HepG2 (cell line): ENCODE results near the gene NPDC1. TPM values are rescaled to one million over a fixed set of nuclear protein-coding genes. Genes with fewer than 3 reads are reported as not detected.

Source experiments
- ATAD3A ChIP-seq: sonication (generic); formaldehyde crosslinking; IDR thresholded peaks from 2 replicates; pipeline ENCODE4 v1.4.0; 2020; ENCODE audit warnings: missing genetic modification reagents
- ATF1 ChIP-seq: IDR thresholded peaks from 2 replicates; pipeline ENCODE4 v1.6.1; 2016; ENCODE audit warnings: mild to moderate bottlenecking, control low read depth
- ETV5 ChIP-seq: IDR thresholded peaks from 2 replicates; pipeline ENCODE4 v1.6.1; 2018; ENCODE audit warnings: missing biosample characterization, missing genetic modification reagents, inconsistent platforms, borderline replicate concordance
- MTA3 ChIP-seq: sonication (generic); formaldehyde crosslinking; IDR thresholded peaks from 2 replicates; pipeline ENCODE4 v1.4.0; 2020; ENCODE audit warnings: missing genetic modification reagents
- MXD4 ChIP-seq: IDR thresholded peaks from 2 replicates; pipeline ENCODE4 v1.6.1; 2016; ENCODE audit warnings: mild to moderate bottlenecking, missing biosample characterization, missing genetic modification reagents
- POGZ ChIP-seq: sonication (generic); formaldehyde crosslinking; IDR thresholded peaks from 2 replicates; pipeline ENCODE4 v1.4.0; 2020; ENCODE audit warnings: mild to moderate bottlenecking, missing genetic modification reagents
- RARA ChIP-seq: IDR thresholded peaks from 2 replicates; pipeline ENCODE4 v1.6.1; 2016; ENCODE audit warnings: missing genetic modification reagents, missing compliant biosample characterization
- RERE ChIP-seq: IDR thresholded peaks from 2 replicates; pipeline ENCODE4 v1.6.1; 2016; ENCODE audit warnings: low read depth, missing genetic modification reagents, missing compliant biosample characterization
- SNRNP70 ChIP-seq: fragments of 200-400 bp; formaldehyde crosslinking; IDR thresholded peaks from 2 replicates; pipeline ENCODE4 v1.6.1; 2017; ENCODE audit warnings: mild to moderate bottlenecking, low read depth, low read length, moderate library complexity
- SP1 ChIP-seq, 2 experiments: fragments of 450-650 bp in 1 of 2; sonication (generic) in 1 of 2; formaldehyde crosslinking in 1 of 2; IDR thresholded peaks; 2 replicates each; pipeline versions ENCODE4 v1.4.0 to v1.6.1; 2016 to 2020; ENCODE audit warnings: missing genetic modification reagents in 1 of 2
- STAT6 ChIP-seq: sonication (generic); formaldehyde crosslinking; IDR thresholded peaks from 2 replicates; pipeline ENCODE4 v1.4.0; 2020; ENCODE audit warnings: missing genetic modification reagents, mild to moderate bottlenecking, borderline replicate concordance
- THAP9 ChIP-seq: sonication (generic); formaldehyde crosslinking; IDR thresholded peaks from 2 replicates; pipeline ENCODE4; 2020; ENCODE audit warnings: missing genetic modification reagents, mild to moderate bottlenecking, borderline replicate concordance
- ZFY ChIP-seq: sonication (generic); formaldehyde crosslinking; IDR thresholded peaks from 2 replicates; pipeline ENCODE4 v1.4.0; 2020; ENCODE audit warnings: missing genetic modification reagents
- ZNF331 ChIP-seq: sonication (generic); formaldehyde crosslinking; IDR thresholded peaks from 2 replicates; pipeline ENCODE4 v1.4.0; 2020; ENCODE audit warnings: missing genetic modification reagents
- ZNF773 ChIP-seq: sonication (generic); formaldehyde crosslinking; IDR thresholded peaks from 2 replicates; pipeline ENCODE4 v1.4.0; 2020; ENCODE audit warnings: missing genetic modification reagents, borderline replicate concordance
- ZNF776 ChIP-seq: sonication (generic); formaldehyde crosslinking; IDR thresholded peaks from 2 replicates; pipeline ENCODE4 v1.4.0; 2020; ENCODE audit warnings: mild to moderate bottlenecking, missing genetic modification reagents
- ZNF780A ChIP-seq: sonication (generic); formaldehyde crosslinking; IDR thresholded peaks from 2 replicates; pipeline ENCODE4 v1.8.0; 2022; ENCODE audit warnings: mild to moderate bottlenecking, missing genetic modification reagents, moderate library complexity
- ZNF782 ChIP-seq: sonication (generic); formaldehyde crosslinking; IDR thresholded peaks from 2 replicates; pipeline ENCODE4 v1.4.0; 2020; ENCODE audit warnings: missing genetic modification reagents, mild to moderate bottlenecking, borderline replicate concordance
- ZSCAN21 ChIP-seq: sonication (generic); formaldehyde crosslinking; IDR thresholded peaks from 2 replicates; pipeline ENCODE4 v1.8.0; 2022; ENCODE audit warnings: mild to moderate bottlenecking, missing genetic modification reagents, moderate library complexity, borderline replicate concordance
- polyA plus RNA-seq, 8 experiments: library from polyadenylated mRNA; depleted of rRNA in 3 of 8; stranded (reverse) in 7 of 8; unstranded in 1 of 8; fragments of >200 nt; fragmentation: Illumina TruSeq in 4 of 8; extraction: Trizol in 4 of 8; gene quantifications; 2 replicates each; pipeline versions ENCODE4 v1.2.1 to v1.2.3, GENCODE V29; 2011 to 2016; ENCODE audit warnings: low read depth in 4 of 8, missing spikeins in 1 of 8, mixed read lengths in 1 of 8; ENCODE audit not compliant: insufficient read depth in 1 of 8
- total RNA-seq, 5 experiments: library from RNA; depleted of rRNA; stranded (reverse); fragments of >200 nt; fragmentation: Illumina TruSeq; extraction: Trizol; gene quantifications; 2 replicates each; pipeline ENCODE4 v1.2.3, GENCODE V29; 2016; ENCODE audit warnings: low read depth in 1 of 5

The NPDC1 gene
- total and polyA plus RNA-seq, 2 of the 13 experiments (the other 11 are each of a cell fraction or from before 2014, with no cell fraction given): 0.84 to 5.4 TPM

GRCh38 chr9:137067860-137068538 lies 22.0 kb upstream of the NPDC1 start (continued):
- TF ChIP-seq THAP9 (CRISPR knock-in tag): no peak; the same call in 1 of the 2 replicates
- no peak; the same call in 1 of the 2 replicates for TF ChIP-seq ZNF331 (CRISPR knock-in tag)
- no peak for TF ChIP-seq STAT6 (CRISPR knock-in tag)
- no peak for TF ChIP-seq ZSCAN21 (CRISPR knock-in tag)
- TF ChIP-seq SP1 (IDR thresholded peaks at IDR 0.05): no peak
- no peak for TF ChIP-seq SP1 (CRISPR knock-in tag; IDR thresholded peaks at IDR 0.05)
- TF ChIP-seq ATAD3A (CRISPR knock-in tag): no peak
- TF ChIP-seq ZNF773 (CRISPR knock-in tag): no peak
- TF ChIP-seq ZNF782 (CRISPR knock-in tag): no peak
- no peak for TF ChIP-seq RERE (CRISPR knock-in tag)
- no peak for TF ChIP-seq SNRNP70
- peak; percentile 85 for TF ChIP-seq ZNF776 (CRISPR knock-in tag)
- TF ChIP-seq ETV5 (CRISPR knock-in tag): 0 out of 2 replicates have a peak, but pooled peaks have one; percentile 10
- no peak for TF ChIP-seq ZNF780A
- no peak for TF ChIP-seq RARA (CRISPR knock-in tag)
- no peak for TF ChIP-seq ATF1 (CRISPR knock-in tag)
- 0 out of 2 replicates have a peak, but pooled peaks have one; percentile 23 for TF ChIP-seq POGZ
- no peak for TF ChIP-seq MXD4 (CRISPR knock-in tag)
- no peak for TF ChIP-seq MTA3 (CRISPR knock-in tag)
- peak; percentile 78 for TF ChIP-seq ZFY (CRISPR knock-in tag)
